Activated CD4-positive, alpha-beta T cell treated with anti-CD3 and anti-CD28 coated beads for 36 hours (primary cell): ENCODE data around the gene BMP7. TPM values are rescaled to one million over a fixed set of nuclear protein-coding genes. Genes with fewer than 3 reads are reported as not detected.

ENCODE experiments used
- ATAC-seq: fragments of 200-7000 bp; cut with Tn5 transposase; one replicate; pipeline ENCODE4 v1.10.0; 2021; ENCODE audit warnings: mild to moderate bottlenecking, moderate library complexity
- CTCF ChIA-PET: fragments of 350-600 bp; sonication (Branson Sonifier 250); formaldehyde crosslinking; loops from one replicate; lab custom pipeline; 2021; ENCODE audit warnings: antibody characterized with exemption; lab: Charles Lee
- POLR2A ChIA-PET: fragments of 350-600 bp; sonication (Branson Sonifier 250); formaldehyde crosslinking; loops from one replicate; lab custom pipeline; 2021; ENCODE audit warnings: antibody characterized with exemption, inconsistent platforms; lab: Charles Lee
- DNase-seq: peaks from one replicate; pipeline ENCODE4 v3.0.0-alpha.2; 2020
- H3K27ac Mint-ChIP-seq: one replicate; pipeline ENCODE4 v1.8.0; 2021; ENCODE audit warnings: mixed read lengths
- H3K27me3 Mint-ChIP-seq: one replicate; pipeline ENCODE4 v1.8.0; 2021; ENCODE audit warnings: mixed read lengths
- H3K36me3 Mint-ChIP-seq: one replicate; pipeline ENCODE4 v1.8.0; 2021; ENCODE audit warnings: low read depth, mixed read lengths
- H3K4me1 Mint-ChIP-seq: one replicate; pipeline ENCODE4 v1.8.0; 2021; ENCODE audit warnings: mixed read lengths
- H3K4me3 Mint-ChIP-seq: one replicate; pipeline ENCODE4 v1.8.0; 2021; ENCODE audit warnings: mild to moderate bottlenecking, moderate library complexity, mixed read lengths
- H3K9me3 Mint-ChIP-seq: one replicate; pipeline ENCODE4 v1.8.0; 2021; ENCODE audit warnings: low read depth, mixed read lengths
- intact Hi-C, 2 experiments: fragments of 100-400 bp; cut with DNase I in 1 of 2; cut with micrococcal nuclease in 1 of 2; formaldehyde crosslinking; loops; one replicate each; pipeline versions ENCODE4 v1.14.2 to v1.15.1; 2022 to 2024; cut with DNase I, micrococcal nuclease
- total RNA-seq, 2 experiments: library from RNA; stranded (reverse); gene quantifications; one replicate each; pipeline ENCODE4 v1.2.3, GENCODE V29; 2021

BMP7 gene
- total RNA-seq, 2 experiments from 2014 or later: 0.41 TPM; not detected in 1

DNA sequence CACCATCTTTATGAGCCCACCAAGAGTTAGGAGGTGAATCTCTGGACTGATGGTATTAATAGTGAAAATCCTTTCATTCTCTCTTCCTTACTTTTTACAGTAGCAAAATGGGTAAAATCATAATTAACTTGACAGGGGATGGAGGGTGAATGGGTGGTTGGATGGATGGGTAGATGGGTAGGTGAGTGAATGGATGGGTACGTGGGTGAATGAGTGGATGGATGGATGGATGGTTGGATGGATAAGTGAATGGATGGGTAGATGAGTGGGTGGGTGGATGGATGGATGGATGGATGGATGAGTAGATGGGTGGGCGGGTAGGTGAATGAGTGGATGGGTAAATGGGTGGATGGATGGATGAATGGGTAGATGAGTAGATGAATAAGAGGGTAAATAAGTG is 63.2 kb downstream of the BMP7 start:
- Mint-ChIP-seq H3K36me3 (no peaks in the 10 kb centered on the region), H3K4me1 (no peaks in the 10 kb centered on the region), H3K9me3 (peaks cover 5% of the 10 kb centered on the region), H3K4me3 (no peak overlapping the region), H3K27me3 (peaks cover 8% of the 10 kb centered on the region), H3K27ac (no peak overlapping the region)
- POLR2A ChIA-PET: no interaction called here
- intact Hi-C loops: no loop called here
- no peak for ATAC-seq
- no peak for DNase-seq
- CTCF ChIA-PET: no interaction called here

DNA sequence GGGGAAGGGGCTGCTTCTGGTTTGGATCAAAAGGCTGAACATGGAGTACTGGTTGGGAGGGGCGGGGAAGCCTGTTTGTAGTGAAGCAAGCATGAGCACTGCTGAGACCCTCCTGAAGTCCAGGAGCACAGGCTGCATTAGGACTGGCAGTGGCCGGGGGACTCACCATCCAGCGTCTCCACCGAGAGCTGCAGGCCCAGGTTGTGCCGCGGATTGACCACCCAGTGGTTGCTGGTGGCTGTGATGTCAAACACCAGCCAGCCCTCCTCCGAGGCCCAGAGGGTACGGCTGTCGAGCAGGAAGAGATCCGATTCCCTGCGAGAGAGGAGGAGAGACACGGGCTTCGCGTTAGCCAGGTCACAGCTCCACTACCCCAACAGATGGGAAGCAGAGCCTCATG is 64.1 kb downstream of the BMP7 start:
- Mint-ChIP-seq H3K36me3 (no peaks in the 10 kb centered on the region), H3K27ac (no peak overlapping the region), H3K9me3 (peaks cover 5% of the 10 kb centered on the region), H3K4me1 (no peaks in the 10 kb centered on the region), H3K4me3 (no peak overlapping the region), H3K27me3 (peaks cover 8% of the 10 kb centered on the region)
- no peak for DNase-seq
- intact Hi-C loops: no loop called here
- CTCF ChIA-PET: no interaction called here
- POLR2A ChIA-PET: no interaction called here
- no peak for ATAC-seq

DNA sequence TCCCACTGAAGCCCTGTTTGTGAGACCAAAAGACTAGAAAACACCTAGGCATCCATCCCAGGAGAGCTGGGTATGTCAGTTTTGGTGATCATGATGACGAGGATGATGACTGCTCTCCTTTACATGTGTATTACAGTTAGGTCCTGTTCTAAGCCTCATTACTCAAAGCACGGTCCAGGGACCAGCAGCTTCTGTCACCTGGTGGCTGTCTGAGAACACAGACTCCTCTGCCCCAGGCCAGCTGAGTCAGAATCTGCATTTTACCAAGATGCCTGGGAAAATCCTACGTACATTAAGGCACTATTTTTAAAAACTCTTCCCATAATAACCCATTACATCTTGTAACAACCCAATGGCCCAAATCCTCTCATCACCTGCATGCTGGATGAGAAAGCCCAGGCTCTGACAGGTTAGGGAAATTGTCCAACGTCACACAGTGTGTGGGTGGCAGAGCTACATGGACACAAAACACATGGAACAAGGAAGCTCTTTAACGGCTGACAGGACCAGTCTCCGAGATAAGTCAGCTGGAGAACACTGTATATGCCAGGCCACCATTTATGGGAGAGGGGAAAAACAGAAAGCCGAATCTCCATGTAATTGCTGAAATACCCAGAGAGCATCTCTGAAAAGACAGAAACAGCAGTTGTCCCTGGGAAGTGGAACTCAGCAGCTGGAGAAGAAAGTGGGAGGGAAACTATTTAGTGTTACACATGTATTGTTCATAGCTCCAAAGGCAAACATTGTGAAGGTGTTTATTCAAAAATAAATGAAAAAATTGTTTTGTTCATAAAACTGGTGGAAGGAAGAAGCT is 65.4 kb downstream of the BMP7 start:
- no peaks in the 10 kb centered on the region for H3K9me3 Mint-ChIP-seq
- no peak overlapping the region for H3K27ac Mint-ChIP-seq
- intact Hi-C loops: no loop called here
- H3K27me3 Mint-ChIP-seq: peaks cover 8% of the 10 kb centered on the region
- DNase-seq (no peak), ATAC-seq (no peak)
- no peaks in the 10 kb centered on the region for H3K4me1 Mint-ChIP-seq
- ChIA-PET CTCF (interaction anchor here (0.6 kb wide), 1 partner anchor 46 kb away, joined by 3 read pairs; no protein-coding TSS in a partner anchor), POLR2A (interaction anchor here (0.6 kb wide), 1 partner anchor 63 kb away, joined by 3 read pairs; no protein-coding TSS in a partner anchor)
- H3K4me3 Mint-ChIP-seq: no peak overlapping the region
- no peaks in the 10 kb centered on the region for H3K36me3 Mint-ChIP-seq

DNA sequence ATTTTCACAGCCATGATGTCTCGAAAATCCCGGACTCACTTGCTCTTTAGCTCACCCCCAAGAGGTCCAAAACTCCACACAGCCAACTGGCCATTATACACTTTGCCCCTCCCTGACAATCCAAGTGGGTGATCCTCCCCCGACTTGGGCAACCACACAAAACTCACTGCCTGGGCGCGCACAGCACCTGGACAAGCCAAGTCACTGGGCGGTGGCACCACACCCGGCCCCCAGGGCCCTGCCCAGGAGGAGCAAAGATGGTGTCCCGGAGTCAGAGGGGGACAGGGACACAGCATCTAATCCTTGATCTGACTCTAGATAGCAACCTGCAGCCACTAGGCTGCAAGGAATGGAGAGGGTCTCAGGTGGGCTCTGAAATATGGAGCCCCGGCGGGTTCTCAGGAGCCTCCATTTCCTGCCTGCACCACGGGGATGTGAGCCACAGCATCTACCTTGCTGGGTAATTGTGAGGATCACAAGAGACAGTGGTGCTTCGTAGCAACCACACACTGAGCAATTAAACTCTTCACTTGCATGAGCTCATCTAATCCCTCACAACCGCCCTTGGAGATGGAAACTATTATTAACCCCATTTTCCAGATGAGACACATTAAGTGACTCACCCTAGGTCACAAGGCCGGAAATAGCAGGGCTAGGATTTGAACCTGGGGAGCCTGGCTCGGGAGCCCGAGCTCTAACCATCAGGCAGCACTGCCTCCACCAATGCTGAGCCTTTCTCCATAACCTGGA is 66.6 kb downstream of the BMP7 start:
- intact Hi-C loops: no loop called here
- ATAC-seq (no peak), DNase-seq (no peak)
- no peaks in the 10 kb centered on the region for H3K9me3 Mint-ChIP-seq
- CTCF ChIA-PET: interaction anchor here (0.6 kb wide), 1 partner anchor 45 kb away, joined by 3 read pairs; no protein-coding TSS in a partner anchor
- H3K36me3 Mint-ChIP-seq: no peaks in the 10 kb centered on the region
- no peak overlapping the region for H3K4me3 Mint-ChIP-seq
- H3K27ac Mint-ChIP-seq: no peak overlapping the region
- POLR2A ChIA-PET: no interaction called here
- H3K27me3 Mint-ChIP-seq: peaks cover 2% of the 10 kb centered on the region
- H3K4me1 Mint-ChIP-seq: no peaks in the 10 kb centered on the region

DNA sequence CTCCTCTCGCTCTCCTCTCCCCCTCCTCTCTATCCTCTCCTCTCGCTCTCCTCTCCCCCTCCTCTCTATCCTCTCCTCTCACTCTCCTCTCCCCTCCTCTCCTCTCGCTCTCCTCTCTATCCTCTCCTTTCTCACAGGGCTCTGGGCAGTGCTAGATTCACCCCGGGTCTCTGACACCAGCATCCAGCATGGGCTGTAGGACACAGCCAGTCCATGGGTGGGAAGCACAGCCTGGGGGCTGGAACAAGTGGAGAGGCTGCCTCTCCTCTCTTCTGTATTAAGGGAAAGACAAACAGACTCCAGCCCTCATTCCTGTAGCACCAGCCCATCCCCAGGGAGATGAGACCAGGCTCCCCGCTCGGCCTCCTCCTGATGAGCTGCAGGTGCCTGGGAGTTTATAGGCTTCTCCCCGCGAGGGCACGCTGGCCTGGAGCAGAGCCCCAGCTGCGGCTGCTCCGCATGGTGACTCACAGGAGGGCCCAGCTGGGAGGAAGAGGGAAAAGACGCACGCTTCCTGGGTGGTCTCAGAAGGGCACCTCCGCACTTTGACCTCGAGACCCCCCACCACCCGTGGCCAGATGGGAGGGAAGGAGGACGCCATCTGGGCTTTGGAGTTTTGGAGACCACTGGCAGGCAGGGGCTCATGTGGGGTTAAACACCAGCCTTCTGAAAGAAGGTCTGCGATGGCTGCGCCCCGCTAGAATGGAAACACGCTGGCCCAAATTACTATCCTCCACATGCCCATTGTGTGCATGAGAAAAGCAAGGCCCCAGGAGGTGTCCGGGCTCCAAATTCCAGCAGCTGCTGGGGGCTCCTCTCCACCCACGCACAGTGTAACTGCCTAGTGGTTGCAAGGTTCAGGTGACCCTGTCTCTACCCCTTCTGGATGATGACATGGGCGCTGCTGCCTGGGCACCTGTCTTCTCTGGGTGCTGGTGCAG is 68.0 kb downstream of the BMP7 start:
- no peaks in the 10 kb centered on the region for H3K9me3 Mint-ChIP-seq
- no peaks in the 10 kb centered on the region for H3K4me1 Mint-ChIP-seq
- intact Hi-C loops: no loop called here
- H3K36me3 Mint-ChIP-seq: no peaks in the 10 kb centered on the region
- DNase-seq (no peak), ATAC-seq (no peak)
- H3K4me3 Mint-ChIP-seq: no peak overlapping the region
- POLR2A ChIA-PET: no interaction called here
- CTCF ChIA-PET: no interaction called here
- H3K27ac Mint-ChIP-seq: no peak overlapping the region
- peaks cover 2% of the 10 kb centered on the region for H3K27me3 Mint-ChIP-seq

DNA sequence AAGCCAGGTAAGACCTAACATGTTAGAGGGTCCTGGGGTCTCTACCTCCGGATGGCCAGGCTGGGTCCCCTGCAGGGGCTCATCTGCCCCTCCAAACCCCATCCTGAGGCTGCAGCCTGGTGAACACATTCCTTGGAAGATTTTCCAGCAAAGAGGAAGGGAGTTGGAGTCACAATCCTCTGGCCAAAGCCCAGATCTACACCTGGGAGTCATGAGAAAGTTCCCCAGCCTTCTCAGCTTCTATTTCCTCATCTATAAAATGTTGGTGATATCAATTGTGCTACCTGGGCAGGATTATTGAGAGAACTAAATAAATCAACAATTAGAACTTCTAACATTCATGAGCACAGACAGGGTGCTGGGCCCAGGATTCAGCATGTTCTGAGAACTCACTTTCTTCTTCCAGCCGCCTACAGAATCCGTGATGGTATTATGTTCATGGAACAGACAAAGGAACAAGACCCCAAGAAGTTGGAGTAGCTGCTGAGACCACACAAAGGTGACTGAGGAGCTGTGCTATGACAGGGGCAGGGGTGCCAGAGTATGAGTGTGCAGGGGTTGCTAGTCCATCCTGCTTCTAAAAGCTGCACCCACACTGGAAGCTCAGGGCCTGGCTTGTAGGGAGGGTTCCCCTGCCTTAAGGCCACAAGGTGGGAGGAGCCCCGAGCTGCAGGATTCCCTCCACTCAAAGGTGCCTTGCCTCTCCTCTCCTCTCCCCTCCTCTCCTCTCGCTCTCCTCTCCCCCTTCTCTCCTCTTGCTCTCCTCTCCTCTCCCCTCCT is 68.9 kb downstream of the BMP7 start:
- ChIA-PET POLR2A (no interaction called here), CTCF (interaction anchor here (0.7 kb wide), 1 partner anchor 317 kb away, joined by 3 read pairs; no protein-coding TSS in a partner anchor)
- Mint-ChIP-seq H3K4me3 (no peak overlapping the region), H3K4me1 (no peaks in the 10 kb centered on the region), H3K27me3 (peaks cover 2% of the 10 kb centered on the region), H3K27ac (no peak overlapping the region), H3K9me3 (no peaks in the 10 kb centered on the region), H3K36me3 (no peaks in the 10 kb centered on the region)
- ATAC-seq: no peak
- no peak for DNase-seq
- intact Hi-C loops: no loop called here

DNA sequence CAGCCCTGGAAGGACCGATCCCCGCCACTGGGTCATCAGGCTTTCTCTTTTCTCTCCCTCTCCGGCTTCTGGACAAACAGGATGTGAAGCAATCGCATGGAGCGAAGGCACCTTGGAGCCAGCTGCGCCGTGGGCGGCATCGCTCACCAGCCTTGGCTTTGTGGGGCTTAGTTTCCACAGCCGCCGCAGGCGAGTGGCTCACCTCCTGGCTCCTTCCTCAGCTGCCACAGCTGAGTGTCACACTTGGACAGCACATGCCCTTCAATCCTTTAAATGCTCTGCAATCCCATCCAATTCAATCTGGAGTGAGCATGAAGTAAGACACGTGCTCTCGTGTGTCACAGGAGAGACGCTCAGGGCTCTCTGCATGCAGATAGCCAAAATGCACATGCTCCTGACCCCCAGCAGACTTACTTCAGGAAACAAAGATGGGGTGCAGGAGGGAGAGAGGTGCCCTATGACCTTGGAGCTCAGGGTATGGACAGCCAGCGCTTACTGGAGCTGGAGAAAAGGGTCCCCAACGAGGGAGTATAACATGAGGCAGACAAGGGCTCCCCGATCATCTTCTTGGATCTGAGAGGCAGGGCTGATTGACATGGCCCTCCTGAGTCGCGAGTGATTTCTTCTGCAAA is 70.9 kb downstream of the BMP7 start:
- H3K4me3 Mint-ChIP-seq: no peak overlapping the region
- DNase-seq (no peak), ATAC-seq (no peak)
- no peaks in the 10 kb centered on the region for H3K9me3 Mint-ChIP-seq
- CTCF ChIA-PET: no interaction called here
- POLR2A ChIA-PET: no interaction called here
- intact Hi-C loops: no loop called here
- H3K27ac Mint-ChIP-seq: no peak overlapping the region
- H3K36me3 Mint-ChIP-seq: no peaks in the 10 kb centered on the region
- H3K27me3 Mint-ChIP-seq: no peaks in the 10 kb centered on the region
- no peaks in the 10 kb centered on the region for H3K4me1 Mint-ChIP-seq

DNA sequence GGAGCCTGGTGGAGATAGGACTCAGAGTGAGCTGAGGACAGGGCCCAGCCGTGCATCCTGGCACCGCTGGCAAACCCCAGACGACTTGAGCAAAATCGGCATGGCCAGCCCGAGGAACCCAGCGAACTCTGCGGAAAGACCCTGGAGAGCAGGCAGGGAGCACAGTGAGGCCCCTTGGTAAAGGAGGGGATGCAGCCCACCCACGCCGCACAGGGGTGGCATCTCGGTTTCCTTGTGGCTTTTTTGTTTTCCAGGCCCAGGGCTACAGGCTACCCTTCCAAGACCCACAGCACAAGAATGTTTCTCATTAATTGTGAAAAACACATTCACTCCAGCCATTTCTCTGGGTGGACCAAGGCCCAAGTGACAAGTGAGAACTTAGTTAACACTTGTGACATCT is 71.4 kb downstream of the BMP7 start:
- intact Hi-C loops: no loop called here
- DNase-seq (no peak), ATAC-seq (no peak)
- no peak overlapping the region for H3K4me3 Mint-ChIP-seq
- no peak overlapping the region for H3K27ac Mint-ChIP-seq
- ChIA-PET POLR2A (no interaction called here), CTCF (no interaction called here)
- H3K36me3 Mint-ChIP-seq: no peaks in the 10 kb centered on the region
- H3K27me3 Mint-ChIP-seq: no peaks in the 10 kb centered on the region
- no peaks in the 10 kb centered on the region for H3K4me1 Mint-ChIP-seq
- no peaks in the 10 kb centered on the region for H3K9me3 Mint-ChIP-seq

DNA sequence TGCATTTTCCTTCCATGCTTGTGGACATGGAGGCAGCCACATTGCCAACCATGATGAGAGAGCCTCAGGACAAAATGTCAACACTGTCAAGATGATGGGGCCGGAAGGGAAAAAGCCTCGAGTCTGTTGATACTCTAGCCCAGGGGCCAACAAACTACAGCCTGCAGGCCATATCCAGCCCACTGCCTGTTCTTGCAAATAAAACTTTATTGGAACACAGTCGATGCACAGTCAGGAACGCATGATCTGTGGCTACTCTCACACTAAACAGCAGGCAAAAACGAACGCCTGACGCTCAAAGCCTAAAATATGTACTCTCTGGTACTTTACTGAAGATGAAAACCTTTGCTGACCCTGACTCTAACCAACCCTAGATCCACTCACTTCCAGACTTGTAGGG is 72.3 kb downstream of the BMP7 start:
- no peak overlapping the region for H3K27ac Mint-ChIP-seq
- CTCF ChIA-PET: no interaction called here
- H3K27me3 Mint-ChIP-seq: no peaks in the 10 kb centered on the region
- POLR2A ChIA-PET: no interaction called here
- no peaks in the 10 kb centered on the region for H3K9me3 Mint-ChIP-seq
- intact Hi-C loops: no loop called here
- no peaks in the 10 kb centered on the region for H3K36me3 Mint-ChIP-seq
- no peaks in the 10 kb centered on the region for H3K4me1 Mint-ChIP-seq
- H3K4me3 Mint-ChIP-seq: no peak overlapping the region
- no peak for DNase-seq
- ATAC-seq: no peak

DNA sequence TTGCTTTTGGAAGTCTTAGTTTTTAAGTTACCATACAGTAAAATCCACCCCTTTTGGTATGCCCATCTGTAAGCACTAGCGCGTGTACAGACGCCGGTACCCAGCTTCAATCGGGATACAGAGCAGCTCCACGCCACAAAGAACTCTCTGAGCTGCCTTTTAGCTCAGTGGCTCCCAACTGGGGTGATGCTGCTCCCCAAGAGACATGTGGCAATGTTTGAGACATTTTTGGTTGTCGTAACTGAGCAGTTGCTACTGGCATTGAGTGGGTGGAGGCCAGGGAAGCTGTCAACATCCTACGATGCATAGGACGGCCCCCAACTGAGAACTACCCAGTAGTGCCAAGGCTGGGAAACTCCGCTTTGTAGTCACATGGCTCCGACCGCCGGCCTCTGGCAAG is 73.3 kb downstream of the BMP7 start:
- CTCF ChIA-PET: no interaction called here
- H3K27ac Mint-ChIP-seq: no peak overlapping the region
- H3K36me3 Mint-ChIP-seq: no peaks in the 10 kb centered on the region
- no peaks in the 10 kb centered on the region for H3K27me3 Mint-ChIP-seq
- intact Hi-C loops: no loop called here
- H3K4me3 Mint-ChIP-seq: no peak overlapping the region
- no peaks in the 10 kb centered on the region for H3K4me1 Mint-ChIP-seq
- DNase-seq (no peak), ATAC-seq (no peak)
- H3K9me3 Mint-ChIP-seq: no peaks in the 10 kb centered on the region
- POLR2A ChIA-PET: no interaction called here
